Ishikawa (cell line): Measurements from ENCODE around the gene GRAMD4.

ENCODE experiments used
- CEBPB ChIP-seq: IDR thresholded peaks from 2 replicates; pipeline ENCODE4 v1.6.1; 2012
- CREB1 ChIP-seq: IDR thresholded peaks from 2 replicates; pipeline ENCODE4 v1.6.1; 2012; ENCODE audit warnings: low read depth
- EGR1 ChIP-seq: IDR thresholded peaks from 2 replicates; pipeline ENCODE4 v1.6.1; 2012
- EP300 ChIP-seq: IDR thresholded peaks from 2 replicates; pipeline ENCODE4 v1.6.1; 2012; ENCODE audit warnings: borderline replicate concordance
- FOXM1 ChIP-seq: IDR thresholded peaks from 2 replicates; pipeline ENCODE4 v1.6.1; 2012; ENCODE audit warnings: low read depth, borderline replicate concordance
- MAX ChIP-seq: IDR thresholded peaks from 2 replicates; pipeline ENCODE4 v1.6.1; 2012
- NFIC ChIP-seq: IDR thresholded peaks from 2 replicates; pipeline ENCODE4 v1.6.1; 2012
- RAD21 ChIP-seq: IDR thresholded peaks from 2 replicates; pipeline ENCODE4 v1.6.1; 2012; ENCODE audit warnings: low read depth
- REST ChIP-seq: IDR thresholded peaks from 2 replicates; pipeline ENCODE4 v1.6.1; 2012; ENCODE audit warnings: low read depth, mild to moderate bottlenecking
- TAF1 ChIP-seq: IDR thresholded peaks from 2 replicates; pipeline ENCODE4 v1.6.1; 2012; ENCODE audit warnings: low read depth, mild to moderate bottlenecking
- TCF12 ChIP-seq: IDR thresholded peaks from 2 replicates; pipeline ENCODE4 v1.6.1; 2012; ENCODE audit warnings: low read depth
- TEAD4 ChIP-seq: IDR thresholded peaks from 2 replicates; pipeline ENCODE4 v1.6.1; 2012
- USF1 ChIP-seq: IDR thresholded peaks from 2 replicates; pipeline ENCODE4 v1.6.1; 2012
- YY1 ChIP-seq: IDR thresholded peaks from 2 replicates; pipeline ENCODE4 v1.6.1; 2012; ENCODE audit warnings: low read depth
- ZBTB7A ChIP-seq: IDR thresholded peaks from 2 replicates; pipeline ENCODE4 v1.6.1; 2012; ENCODE audit warnings: low read depth

GRAMD4 gene

GRCh38 chr22:46669201-46669600 lies 49.0 kb downstream of the GRAMD4 start:
- TF ChIP-seq USF1 (no peak), NFIC (no peak), FOXM1 (no peak), TCF12 (no peak), CREB1 (no peak), CEBPB (no peak), EP300 (no peak), EGR1 (no peak), TEAD4 (no peak), TAF1 (no peak), MAX (no peak), RAD21 (no peak), ZBTB7A (no peak), YY1 (no peak), REST (no peak)

GRCh38 chr22:46671824-46672432 lies 51.7 kb downstream of the GRAMD4 start:
- TF ChIP-seq EGR1 (no peak), REST (no peak), RAD21 (no peak), USF1 (no peak), NFIC (no peak), CREB1 (no peak), MAX (no peak), FOXM1 (no peak), TCF12 (no peak), CEBPB (no peak), TEAD4 (no peak), TAF1 (no peak), YY1 (no peak), EP300 (no peak), ZBTB7A (no peak)

- no peak for TF ChIP-seq CEBPB
- no peak for TF ChIP-seq YY1
These were observed 52.5 kb downstream of the GRAMD4 start for GRCh38 chr22:46672731-46673130.

GRCh38 chr22:46673205-46673604 lies 53.0 kb downstream of the GRAMD4 start:
- no peak for TF ChIP-seq EGR1
- TF ChIP-seq CEBPB: no peak
- TF ChIP-seq EP300: no peak
- no peak for TF ChIP-seq NFIC
- no peak for TF ChIP-seq USF1
- TF ChIP-seq FOXM1: no peak
- TF ChIP-seq YY1: no peak
- no peak for TF ChIP-seq TAF1
- no peak for TF ChIP-seq RAD21
- TF ChIP-seq ZBTB7A: no peak
- TF ChIP-seq REST: no peak
- TF ChIP-seq CREB1: no peak
- TF ChIP-seq TCF12: no peak
